GM12878 (cell line): ENCODE results near the gene SETD5. TPM values are rescaled to one million over a fixed set of nuclear protein-coding genes. Genes with fewer than 3 reads are reported as not detected.

Experiments used
- ATAC-seq: fragments of 200-7000 bp; cut with Tn5 transposase; 3 replicates; pipeline ENCODE4 v1.9.1; 2020; ENCODE audit warnings: mild to moderate bottlenecking, moderate library complexity
- BruUV-seq: library from RNA; stranded (reverse); fragments of 400-500 nt; replicated peaks from 2 replicates; lab custom pipeline; 2021; lab: Mats Ljungman, UMichigan
- CTCF ChIA-PET: fragments of 300-600 bp; sonication (Branson Sonifier 250); formaldehyde crosslinking; extraction: SDS; loops from one replicate; lab custom pipeline; 2021; ENCODE audit warnings: inconsistent platforms; lab: Yijun Ruan, JAX
- POLR2A ChIA-PET: fragments of 350-600 bp; formaldehyde crosslinking; extraction: SDS; loops from one replicate; lab custom pipeline; 2021; ENCODE audit warnings: inconsistent platforms; lab: Charles Lee
- RAD21 ChIA-PET: fragments of 300-600 bp; sonication (Branson Sonifier 250); formaldehyde crosslinking; loops from one replicate; lab custom pipeline; 2023; ENCODE audit warnings: antibody characterized with exemption; ENCODE audit not compliant: unreplicated experiment; lab: Charles Lee
- SMC1A ChIA-PET: fragments of 300-600 bp; sonication (Branson Sonifier 250); formaldehyde crosslinking; loops from one replicate; lab custom pipeline; 2023; ENCODE audit not compliant: unreplicated experiment, uncharacterized antibody; lab: Charles Lee
- DNase-seq: peaks from one replicate; pipeline ENCODE4 v3.0.0-alpha.2; 2011; ENCODE audit warnings: low read depth, low spot score
- FAIRE-seq: peaks from 3 replicates; lab custom pipeline; 2011; peaks lifted over from hg19 to GRCh38; lab: Jason Lieb, UNC
- H2AFZ ChIP-seq: 2 replicates; pipeline ENCODE4 v1.6.0; 2011; ENCODE audit warnings: low read depth, low read length, control low read depth; ENCODE audit not compliant: control insufficient read depth
- H3K27ac ChIP-seq: 2 replicates; pipeline ENCODE4 v1.5.1; 2011; ENCODE audit warnings: control low read depth; ENCODE audit not compliant: control insufficient read depth, insufficient read depth
- H3K27me3 ChIP-seq, 2 experiments: replicated peaks in 1 of 2; 2 replicates each; pipeline versions ENCODE4 v1.6.0 to v1.6.1; 2011; ENCODE audit warnings: low read length in 1 of 2; ENCODE audit not compliant: control insufficient read depth in 2 of 2, insufficient read depth in 2 of 2
- H3K36me3 ChIP-seq, 2 experiments: 2 replicates each; pipeline ENCODE4 v1.5.1; 2011; ENCODE audit warnings: low read length in 1 of 2; ENCODE audit not compliant: control insufficient read depth in 2 of 2, insufficient read depth in 2 of 2
- H3K4me1 ChIP-seq: 2 replicates; pipeline ENCODE4 v1.6.1; 2011; ENCODE audit warnings: mild to moderate bottlenecking, low read length, moderate library complexity, mixed read lengths; ENCODE audit not compliant: control insufficient read depth, insufficient read depth
- H3K4me2 ChIP-seq: 2 replicates; pipeline ENCODE4 v1.6.0; 2011; ENCODE audit warnings: control low read depth; ENCODE audit not compliant: control insufficient read depth, insufficient read depth
- H3K4me3 ChIP-seq: fragments of 200-600 bp; sonication (generic); 2 replicates; pipeline ENCODE4 v1.5.1; 2016
- H3K79me2 ChIP-seq: 2 replicates; pipeline ENCODE4 v1.6.0; 2011; ENCODE audit warnings: low read length; ENCODE audit not compliant: control insufficient read depth, insufficient read depth
- H3K9ac ChIP-seq: 2 replicates; pipeline ENCODE4 v1.8.0; 2011; ENCODE audit warnings: low read length, control low read depth, mixed read lengths; ENCODE audit not compliant: control insufficient read depth, insufficient read depth
- H3K9me3 ChIP-seq: replicated peaks from 3 replicates; pipeline ENCODE4 v1.5.1; 2011; ENCODE audit warnings: mild to moderate bottlenecking, low read length; ENCODE audit not compliant: control insufficient read depth, insufficient read depth
- H4K20me1 ChIP-seq: 2 replicates; pipeline ENCODE4 v1.6.0; 2011; ENCODE audit not compliant: control insufficient read depth, insufficient read depth
- EP300 ChIP-seq, 2 experiments: fragments of 150-350 bp in 1 of 2; IDR thresholded peaks; 2 replicates each; pipeline ENCODE4 v1.6.1; 2011 to 2012; ENCODE audit warnings: low read depth in 2 of 2, low read length in 2 of 2, borderline replicate concordance in 1 of 2, improper control_type of control experiment in 1 of 2, inconsistent platforms in 1 of 2; ENCODE audit not compliant: control insufficient read depth in 1 of 2
- HDAC2 ChIP-seq: fragments of 200-600 bp; sonication (generic); IDR thresholded peaks from 2 replicates; pipeline ENCODE4 v1.6.1; 2017
- JUNB ChIP-seq: IDR thresholded peaks from 2 replicates; pipeline ENCODE4 v1.6.1; 2016; ENCODE audit warnings: antibody characterized with exemption, mild to moderate bottlenecking
- MEF2B ChIP-seq: fragments of 450-650 bp; IDR thresholded peaks from 2 replicates; pipeline ENCODE4 v1.6.1; 2018; ENCODE audit warnings: mild to moderate bottlenecking, moderate library complexity; ENCODE audit not compliant: partially characterized antibody, poor library complexity, severe bottlenecking
- PML ChIP-seq: IDR thresholded peaks from 2 replicates; pipeline ENCODE4 v1.6.1; 2012; ENCODE audit warnings: low read length, inconsistent platforms
- SMAD5 ChIP-seq: IDR thresholded peaks from 2 replicates; pipeline ENCODE4 v1.6.1; 2016; ENCODE audit warnings: antibody characterized with exemption, low read depth
- SRF ChIP-seq, 2 experiments: IDR thresholded peaks; 2 replicates each; pipeline ENCODE4 v1.6.1; 2011; ENCODE audit warnings: low read depth in 2 of 2, low read length in 2 of 2, mild to moderate bottlenecking in 1 of 2, moderate library complexity in 1 of 2
- WGBS: methylation state at CpG from one replicate; pipeline ENCODE4 v1.1.6; 2016; ENCODE audit warnings: low lambda C conversion rate; ENCODE audit not compliant: insufficient replicate concordance, insufficient coverage; ENCODE audit errors: missing lambda C conversion rate; 5-methylcytosine and 5-hydroxymethylcytosine counted together
- in situ Hi-C: fragments of 300-500 bp; cut with MboI; formaldehyde crosslinking; loops from 9 replicates; pipeline ENCODE4 v1.14.3; 2018; ENCODE audit warnings: mixed read lengths
- intact Hi-C: fragments of 100-400 bp; cut with micrococcal nuclease; formaldehyde crosslinking; loops from one replicate; pipeline ENCODE4 v1.14.2; 2022; ENCODE audit not compliant: unreplicated experiment
- polyA plus RNA-seq, 11 experiments: library from polyadenylated mRNA; depleted of rRNA in 4 of 11; unstranded in 6 of 11; stranded (reverse) in 5 of 11; fragments of >200 nt; fragmentation: Nextera tagmentation in 4 of 11; fragmentation: Illumina TruSeq in 1 of 11; extraction: Ambion mirVana in 4 of 11; extraction: Trizol in 1 of 11; gene quantifications; 1 replicate in 1 of 11; 2 replicates in 10 of 11; pipeline versions ENCODE4 v1.2.1 to v1.2.3, GENCODE V29; 2011 to 2016; ENCODE audit warnings: inconsistent platforms in 2 of 11, missing spikeins in 2 of 11, low read depth in 1 of 11
- total RNA-seq, 4 experiments: library from RNA; depleted of rRNA in 3 of 4; stranded (reverse); fragments of >200 nt in 3 of 4; fragmentation: Illumina TruSeq in 1 of 4; extraction: Trizol in 1 of 4; gene quantifications; 2 replicates each; pipeline versions ENCODE4 v1.2.1 to v1.2.3, GENCODE V29; 2013 to 2021
- TF ChIP-seq, protein P1 (sequence below): fragments of 450-650 bp; IDR thresholded peaks from 2 replicates; pipeline ENCODE4 v1.6.1; 2017; ENCODE audit warnings: mild to moderate bottlenecking, moderate library complexity

The SETD5 gene
- total and polyA plus RNA-seq, 10 of the 15 experiments (the other 5 are each of a cell fraction or from before 2014, with no cell fraction given): 8.2 to 94.0 (median 55.4) TPM

DNA sequence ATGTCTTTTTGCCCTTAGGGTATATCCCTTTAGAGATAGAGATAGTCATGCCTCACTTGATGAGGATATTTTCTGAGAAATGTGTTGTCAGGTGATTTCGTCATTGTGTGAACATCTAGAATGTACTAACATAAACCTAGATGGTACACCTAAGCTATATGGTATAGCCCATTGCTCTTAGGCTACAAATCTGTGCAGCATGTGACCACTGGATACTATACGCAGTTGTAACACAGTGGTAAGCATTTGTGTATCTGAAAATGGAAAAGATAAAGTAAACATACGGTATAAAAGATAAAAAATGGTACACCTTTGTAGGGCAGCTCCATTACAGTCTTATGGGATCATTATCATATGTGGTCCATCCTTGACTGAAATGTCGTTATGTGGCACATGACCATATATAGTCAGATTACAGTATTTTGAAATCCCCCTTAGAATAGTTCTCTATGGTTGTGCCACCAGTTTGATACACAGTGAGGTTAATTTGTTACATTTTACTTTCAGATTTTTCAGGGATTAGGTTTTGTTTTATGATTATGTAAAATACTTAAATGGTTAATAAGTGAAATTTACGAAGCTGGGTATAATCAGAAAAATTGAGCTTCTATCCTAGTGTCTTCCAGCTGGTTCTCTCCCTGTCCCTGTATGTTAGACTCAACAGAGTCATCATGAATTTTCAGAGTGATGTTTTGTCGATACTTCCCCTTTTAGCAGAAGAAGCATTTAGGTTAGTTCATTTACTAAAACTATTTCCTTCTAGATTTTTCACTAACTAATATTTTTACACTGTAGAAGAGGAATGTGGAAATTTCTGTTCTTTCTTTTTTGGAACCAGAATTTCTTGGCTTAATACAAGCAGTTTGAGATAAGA, 12.8 kb downstream of the SETD5 start:
- intact Hi-C loops: no loop called here
- H2AFZ ChIP-seq: no peak overlapping the region
- 59% methylated on average over 6 of the region's 6 CpGs for WGBS
- ATAC-seq (peak; percentile 70), DNase-seq (no peak), FAIRE-seq (no peak)
- RAD21 ChIA-PET: interaction anchor here (0.7 to 1.3 kb wide), 4 partner anchors 10 to 83 kb away, joined by 3 to 5 read pairs (median 4); partner anchors contain the start of gene THUMPD3
- H3K9me3 ChIP-seq: no peaks in the 10 kb centered on the region; the same call in 2 of the 3 replicates
- peaks cover 98% of the 10 kb centered on the region for H3K79me2 ChIP-seq
- peaks cover 5% of the 10 kb centered on the region for H4K20me1 ChIP-seq
- H3K36me3 ChIP-seq: peaks cover 0 to 8% of the 10 kb centered on the region in 2 experiments; a peak in 2 of 4 replicates
- TF ChIP-seq MEF2B: no peak
- no peak for TF ChIP-seq HDAC2
- TF ChIP-seq SMAD5: no peak
- TF ChIP-seq PML: no peak
- TF ChIP-seq EP300 (IDR thresholded peaks at IDR 0.05; ENCODE audit: borderline replicate concordance in 1 of 2, control insufficient read depth in 1 of 2, low read depth in 2 of 2, low read length in 2 of 2): no peak
- no peak for TF ChIP-seq JUNB
- peak in 1 of 2 experiments; percentile 64; a peak in 1 of 4 replicates for TF ChIP-seq SRF (IDR thresholded peaks at IDR 0.05; ENCODE audit: low read depth in 2 of 2, low read length in 2 of 2)
- TF ChIP-seq, protein P1, sequence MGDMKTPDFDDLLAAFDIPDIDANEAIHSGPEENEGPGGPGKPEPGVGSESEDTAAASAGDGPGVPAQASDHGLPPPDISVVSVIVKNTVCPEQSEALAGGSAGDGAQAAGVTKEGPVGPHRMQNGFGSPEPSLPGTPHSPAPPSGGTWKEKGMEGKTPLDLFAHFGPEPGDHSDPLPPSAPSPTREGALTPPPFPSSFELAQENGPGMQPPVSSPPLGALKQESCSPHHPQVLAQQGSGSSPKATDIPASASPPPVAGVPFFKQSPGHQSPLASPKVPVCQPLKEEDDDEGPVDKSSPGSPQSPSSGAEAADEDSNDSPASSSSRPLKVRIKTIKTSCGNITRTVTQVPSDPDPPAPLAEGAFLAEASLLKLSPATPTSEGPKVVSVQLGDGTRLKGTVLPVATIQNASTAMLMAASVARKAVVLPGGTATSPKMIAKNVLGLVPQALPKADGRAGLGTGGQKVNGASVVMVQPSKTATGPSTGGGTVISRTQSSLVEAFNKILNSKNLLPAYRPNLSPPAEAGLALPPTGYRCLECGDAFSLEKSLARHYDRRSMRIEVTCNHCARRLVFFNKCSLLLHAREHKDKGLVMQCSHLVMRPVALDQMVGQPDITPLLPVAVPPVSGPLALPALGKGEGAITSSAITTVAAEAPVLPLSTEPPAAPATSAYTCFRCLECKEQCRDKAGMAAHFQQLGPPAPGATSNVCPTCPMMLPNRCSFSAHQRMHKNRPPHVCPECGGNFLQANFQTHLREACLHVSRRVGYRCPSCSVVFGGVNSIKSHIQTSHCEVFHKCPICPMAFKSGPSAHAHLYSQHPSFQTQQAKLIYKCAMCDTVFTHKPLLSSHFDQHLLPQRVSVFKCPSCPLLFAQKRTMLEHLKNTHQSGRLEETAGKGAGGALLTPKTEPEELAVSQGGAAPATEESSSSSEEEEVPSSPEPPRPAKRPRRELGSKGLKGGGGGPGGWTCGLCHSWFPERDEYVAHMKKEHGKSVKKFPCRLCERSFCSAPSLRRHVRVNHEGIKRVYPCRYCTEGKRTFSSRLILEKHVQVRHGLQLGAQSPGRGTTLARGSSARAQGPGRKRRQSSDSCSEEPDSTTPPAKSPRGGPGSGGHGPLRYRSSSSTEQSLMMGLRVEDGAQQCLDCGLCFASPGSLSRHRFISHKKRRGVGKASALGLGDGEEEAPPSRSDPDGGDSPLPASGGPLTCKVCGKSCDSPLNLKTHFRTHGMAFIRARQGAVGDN: no peak
- TF ChIP-seq, all 136 proteins: peak for 1
- no peaks in the 10 kb centered on the region for H3K27me3 ChIP-seq
- SMC1A ChIA-PET: interaction anchor here (0.8 to 1.7 kb wide), 7 partner anchors 8 to 48 kb away, joined by 3 to 12 read pairs (median 4); partner anchors contain the start of gene THUMPD3
- CTCF ChIA-PET: interaction anchor here (0.6 to 2.1 kb wide), 7 partner anchors 8 to 200 kb away, joined by 3 to 8 read pairs (median 3); no protein-coding TSS in a partner anchor
- H3K27ac ChIP-seq: no peak overlapping the region
- BruUV-seq: no TSS peak
- peaks cover 4% of the 10 kb centered on the region; the same call in 1 of the 2 replicates for H3K4me1 ChIP-seq
- POLR2A ChIA-PET: interaction anchor here (0.7 to 2.8 kb wide), 3 partner anchors 11 to 33 kb away, joined by 3 to 18 read pairs (median 9); partner anchors contain the start of gene SETD5
- peak overlapping the region; percentile 39 for H3K4me2 ChIP-seq
- in situ Hi-C loops: no loop called here
- no peak overlapping the region for H3K4me3 ChIP-seq
- no peak overlapping the region for H3K9ac ChIP-seq
